ENCODE results near the gene PRDM1.

- TF ChIP-seq POLR2A (IDR thresholded peaks at IDR 0.05) = no peak
- TF ChIP-seq, protein P1, sequence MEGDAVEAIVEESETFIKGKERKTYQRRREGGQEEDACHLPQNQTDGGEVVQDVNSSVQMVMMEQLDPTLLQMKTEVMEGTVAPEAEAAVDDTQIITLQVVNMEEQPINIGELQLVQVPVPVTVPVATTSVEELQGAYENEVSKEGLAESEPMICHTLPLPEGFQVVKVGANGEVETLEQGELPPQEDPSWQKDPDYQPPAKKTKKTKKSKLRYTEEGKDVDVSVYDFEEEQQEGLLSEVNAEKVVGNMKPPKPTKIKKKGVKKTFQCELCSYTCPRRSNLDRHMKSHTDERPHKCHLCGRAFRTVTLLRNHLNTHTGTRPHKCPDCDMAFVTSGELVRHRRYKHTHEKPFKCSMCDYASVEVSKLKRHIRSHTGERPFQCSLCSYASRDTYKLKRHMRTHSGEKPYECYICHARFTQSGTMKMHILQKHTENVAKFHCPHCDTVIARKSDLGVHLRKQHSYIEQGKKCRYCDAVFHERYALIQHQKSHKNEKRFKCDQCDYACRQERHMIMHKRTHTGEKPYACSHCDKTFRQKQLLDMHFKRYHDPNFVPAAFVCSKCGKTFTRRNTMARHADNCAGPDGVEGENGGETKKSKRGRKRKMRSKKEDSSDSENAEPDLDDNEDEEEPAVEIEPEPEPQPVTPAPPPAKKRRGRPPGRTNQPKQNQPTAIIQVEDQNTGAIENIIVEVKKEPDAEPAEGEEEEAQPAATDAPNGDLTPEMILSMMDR (IDR thresholded peaks at IDR 0.05) = no peak
These were observed 21.0 kb downstream of the PRDM1 start for GRCh38 chr6:106107043-106107613.

Measured in Peyer's patch (tissue), 4 donors.